CD4-positive, alpha-beta T cell (primary cell): ENCODE measurements around the gene SUFU. TPM values are rescaled to one million over a fixed set of nuclear protein-coding genes. Genes with fewer than 3 reads are reported as not detected.

Experiments
- ATAC-seq: fragments of 200-7000 bp; cut with Tn5 transposase; one replicate; pipeline ENCODE4 v1.10.0; 2022; ENCODE audit warnings: mild to moderate bottlenecking; ENCODE audit not compliant: poor library complexity
- CTCF ChIA-PET: fragments of 350-600 bp; sonication (Branson Sonifier 250); formaldehyde crosslinking; loops from one replicate; lab custom pipeline; 2021; ENCODE audit warnings: antibody characterized with exemption, inconsistent platforms; lab: Charles Lee
- POLR2A ChIA-PET: fragments of 350-600 bp; sonication (Branson Sonifier 250); formaldehyde crosslinking; loops from one replicate; lab custom pipeline; 2021; ENCODE audit warnings: antibody characterized with exemption, inconsistent platforms; lab: Charles Lee
- DNase-seq, 14 experiments: peaks; one replicate each; pipeline ENCODE4 v3.0.0-alpha.2; 2013 to 2020; ENCODE audit warnings: mixed read lengths in 2 of 14
- H3K27ac ChIP-seq, 2 donors: one replicate each; pipeline versions ENCODE4 v1.5.1 to v1.7.0; 2013; ENCODE audit warnings: low read length in 2 of 2, low read depth in 1 of 2, mild to moderate bottlenecking in 1 of 2
- H3K27me3 ChIP-seq, 2 experiments: 1 replicate in 1 of 2; 2 replicates in 1 of 2; pipeline versions ENCODE4 v1.6.1 to v1.7.0; 2013; ENCODE audit warnings: low read length in 2 of 2, control low read depth in 1 of 2, mild to moderate bottlenecking in 1 of 2, moderate library complexity in 1 of 2; ENCODE audit not compliant: insufficient read depth in 2 of 2, control insufficient read depth in 1 of 2
- H3K36me3 ChIP-seq: one replicate; pipeline ENCODE4 v1.6.1; 2013; ENCODE audit warnings: low read length, control low read depth; ENCODE audit not compliant: insufficient read depth
- H3K4me1 ChIP-seq: one replicate; pipeline ENCODE4 v1.6.1; 2013; ENCODE audit warnings: low read length, control low read depth; ENCODE audit not compliant: insufficient read depth
- H3K4me3 ChIP-seq: one replicate; pipeline ENCODE4 v1.5.1; 2013; ENCODE audit warnings: mild to moderate bottlenecking, low read length, moderate library complexity
- H3K9me3 ChIP-seq, 2 experiments: 1 replicate in 1 of 2; 2 replicates in 1 of 2; pipeline versions ENCODE4 v1.6.1 to v1.7.0; 2013; ENCODE audit warnings: low read length in 2 of 2, mild to moderate bottlenecking in 2 of 2, control low read depth in 1 of 2, moderate library complexity in 1 of 2; ENCODE audit not compliant: control insufficient read depth in 1 of 2, insufficient read depth in 1 of 2
- H3K27ac Mint-ChIP-seq: one replicate; pipeline ENCODE4 v1.8.0; 2020; ENCODE audit warnings: mixed read lengths
- H3K27me3 Mint-ChIP-seq: one replicate; pipeline ENCODE4 v1.8.0; 2021; ENCODE audit warnings: mixed read lengths
- H3K36me3 Mint-ChIP-seq: one replicate; pipeline ENCODE4 v1.8.0; 2021; ENCODE audit warnings: low read depth, mixed read lengths
- H3K4me1 Mint-ChIP-seq: one replicate; pipeline ENCODE4 v1.8.0; 2021; ENCODE audit warnings: low read depth, mixed read lengths
- H3K4me3 Mint-ChIP-seq: one replicate; pipeline ENCODE4 v1.8.0; 2020; ENCODE audit warnings: mild to moderate bottlenecking, mixed read lengths
- H3K9me3 Mint-ChIP-seq: one replicate; pipeline ENCODE4 v1.8.0; 2020; ENCODE audit warnings: mixed read lengths
- intact Hi-C, 2 experiments: fragments of 100-400 bp; cut with DNase I in 1 of 2; cut with micrococcal nuclease in 1 of 2; formaldehyde crosslinking; loops; one replicate each; pipeline versions ENCODE4 v1.15.1 to v1.9.0; 2023 to 2025; cut with DNase I, micrococcal nuclease
- total RNA-seq, 174 experiments: library from RNA in 2 of 174; stranded (reverse) in 2 of 174; gene quantifications; one replicate each; pipeline ENCODE4 v1.2.3 and lab custom pipeline; 2021 to 2026
- TF ChIP-seq, protein P1 (sequence below): fragments of 200-600 bp; IDR thresholded peaks from one replicate; pipeline ENCODE4 v1.8.0; 2022; ENCODE audit warnings: antibody characterized with exemption, mild to moderate bottlenecking

Gene SUFU
- total RNA-seq, 2 experiments from 2014 or later, result 6.7 to 7.3 TPM

DNA sequence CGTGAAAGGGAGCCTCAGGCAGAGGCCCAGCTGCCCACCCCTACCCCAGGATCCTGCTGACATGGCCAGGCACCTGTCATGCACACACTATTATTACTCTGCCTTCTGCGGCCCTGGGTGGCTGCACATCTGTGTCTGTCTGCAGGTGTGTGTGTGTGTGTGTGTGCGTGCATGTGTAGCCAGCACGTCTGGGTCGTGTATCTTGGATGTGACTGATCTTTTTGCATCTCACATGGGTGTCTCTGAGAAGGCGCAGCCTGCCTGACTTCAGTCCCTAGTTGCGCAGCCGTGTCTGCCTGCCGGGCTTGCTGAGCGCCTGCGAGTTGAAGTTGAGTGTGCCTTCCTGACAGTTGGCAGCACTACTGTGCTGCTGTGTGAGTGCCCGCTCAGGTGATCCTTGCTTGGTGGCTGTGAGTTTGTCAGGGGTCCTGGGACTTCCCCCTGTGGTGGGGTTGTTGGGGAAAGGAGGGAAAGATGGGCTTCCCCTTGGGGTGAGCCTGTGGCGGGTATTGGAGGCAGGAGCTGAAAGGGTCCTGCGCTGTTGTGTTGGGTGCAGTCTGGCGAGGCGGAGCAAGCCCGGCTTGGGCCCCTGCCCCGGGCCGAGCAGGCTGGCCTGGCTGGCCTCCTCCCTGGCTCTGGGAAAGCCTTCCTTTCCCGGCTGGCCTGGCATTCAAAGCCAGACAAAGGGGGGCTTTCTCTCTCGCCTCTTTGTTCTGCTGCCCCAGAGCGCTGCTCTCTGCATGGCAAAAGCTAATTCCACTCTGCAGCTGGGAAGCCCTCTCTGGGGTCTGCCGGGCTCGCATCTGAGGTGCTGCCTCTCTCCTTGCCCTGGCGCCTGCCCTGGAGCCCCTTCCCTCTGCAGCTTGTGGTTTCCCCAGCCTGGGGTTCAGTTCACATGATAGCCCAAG is 145.4 kb downstream of the SUFU start:
- TF ChIP-seq, protein P1, sequence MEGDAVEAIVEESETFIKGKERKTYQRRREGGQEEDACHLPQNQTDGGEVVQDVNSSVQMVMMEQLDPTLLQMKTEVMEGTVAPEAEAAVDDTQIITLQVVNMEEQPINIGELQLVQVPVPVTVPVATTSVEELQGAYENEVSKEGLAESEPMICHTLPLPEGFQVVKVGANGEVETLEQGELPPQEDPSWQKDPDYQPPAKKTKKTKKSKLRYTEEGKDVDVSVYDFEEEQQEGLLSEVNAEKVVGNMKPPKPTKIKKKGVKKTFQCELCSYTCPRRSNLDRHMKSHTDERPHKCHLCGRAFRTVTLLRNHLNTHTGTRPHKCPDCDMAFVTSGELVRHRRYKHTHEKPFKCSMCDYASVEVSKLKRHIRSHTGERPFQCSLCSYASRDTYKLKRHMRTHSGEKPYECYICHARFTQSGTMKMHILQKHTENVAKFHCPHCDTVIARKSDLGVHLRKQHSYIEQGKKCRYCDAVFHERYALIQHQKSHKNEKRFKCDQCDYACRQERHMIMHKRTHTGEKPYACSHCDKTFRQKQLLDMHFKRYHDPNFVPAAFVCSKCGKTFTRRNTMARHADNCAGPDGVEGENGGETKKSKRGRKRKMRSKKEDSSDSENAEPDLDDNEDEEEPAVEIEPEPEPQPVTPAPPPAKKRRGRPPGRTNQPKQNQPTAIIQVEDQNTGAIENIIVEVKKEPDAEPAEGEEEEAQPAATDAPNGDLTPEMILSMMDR, result no peak
- Histone ChIP-seq H3K9me3 (no peaks in the 10 kb centered on the region), H3K4me3 (peak overlapping the region; percentile 34), H3K27me3 (no peaks in the 10 kb centered on the region), H3K27ac (peak overlapping the region; percentile 54 to 93), H3K4me1 (peaks cover 86% of the 10 kb centered on the region), H3K36me3 (peaks cover 20% of the 10 kb centered on the region)
- CTCF ChIA-PET, result interaction anchor here (0.7 to 1.3 kb wide), 2 partner anchors 20 to 65 kb away, joined by 3 read pairs; partner anchors contain the start of gene SFXN2
- Mint-ChIP-seq H3K9me3 (no peaks in the 10 kb centered on the region), H3K4me3 (peak overlapping the region; percentile 97), H3K4me1 (peaks cover 87% of the 10 kb centered on the region), H3K27ac (peak overlapping the region; percentile 97), H3K27me3 (no peaks in the 10 kb centered on the region), H3K36me3 (peaks cover 56% of the 10 kb centered on the region)
- POLR2A ChIA-PET, result interaction anchor here (0.9 to 7.0 kb wide), 5 partner anchors 11 to 95 kb away, joined by 3 to 121 read pairs (median 4); partner anchors contain the start of genes SFXN2 and WBP1L
- ATAC-seq (peak; percentile 5), DNase-seq (peak in 10 of 14 experiments; percentile 27 to 69 (median 51))
- intact Hi-C loops, result loop anchor here in 1 of 2 experiments (10.0 kb wide), 1 partner anchor 254 kb away; the partner anchor contains the start of gene NFKB2

DNA sequence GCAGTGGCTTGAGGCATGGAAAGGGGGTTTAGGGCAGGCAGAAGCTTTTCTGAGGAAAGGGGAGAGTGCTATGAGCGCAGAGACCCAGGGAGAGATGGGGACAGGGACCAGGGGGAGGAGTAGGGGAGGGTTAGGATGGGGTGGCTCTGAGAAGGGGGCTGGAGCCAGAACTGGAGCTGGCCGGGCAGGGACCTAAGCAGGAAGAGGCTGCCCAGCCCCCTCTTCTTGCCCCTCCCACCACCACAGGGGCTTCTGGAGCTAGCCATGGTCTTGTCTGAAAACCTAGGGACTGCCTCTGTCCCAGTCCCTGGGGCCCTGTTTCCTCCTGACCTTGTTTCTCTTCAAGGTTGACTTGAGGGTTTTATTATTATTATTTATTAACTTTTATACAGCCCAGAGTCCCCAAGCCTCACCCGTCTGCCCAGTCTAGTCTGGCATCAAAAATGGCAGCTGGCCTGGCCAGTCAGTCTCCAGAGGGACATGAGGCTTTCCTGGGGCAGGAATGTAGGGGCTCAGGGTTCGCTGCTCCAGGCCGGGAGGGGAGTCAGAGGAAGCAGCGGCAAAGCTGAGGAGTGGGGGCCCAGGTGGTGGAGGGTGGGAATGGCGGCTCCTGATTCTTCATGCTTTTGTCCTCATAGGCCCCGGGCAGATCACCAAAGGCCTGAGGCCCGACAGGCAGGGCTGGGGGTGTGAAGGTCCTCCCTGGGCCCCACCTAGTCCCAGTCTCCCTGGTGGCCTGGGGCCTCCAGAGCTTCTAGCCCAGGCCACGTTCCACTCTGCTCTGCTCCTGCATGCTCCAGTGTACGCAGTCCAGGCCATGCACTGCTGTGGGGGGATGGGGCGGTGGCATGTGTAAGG is 146.3 kb downstream of the SUFU start:
- H3K4me1 ChIP-seq, result peaks cover 80% of the 10 kb centered on the region
- DNase-seq, result peak in 1 of 14 experiments; percentile 2
- H3K9me3 Mint-ChIP-seq, result no peaks in the 10 kb centered on the region

More for the DNA sequence above, 146.3 kb downstream of the SUFU start:
- Histone ChIP-seq H3K9me3 (no peaks in the 10 kb centered on the region), H3K36me3 (peaks cover 27% of the 10 kb centered on the region), H3K4me3 (peak overlapping the region; percentile 34), H3K27ac (peak overlapping the region in 1 of 2 donors; percentile 93), H3K27me3 (no peaks in the 10 kb centered on the region)
- no peaks in the 10 kb centered on the region for H3K27me3 Mint-ChIP-seq
- peaks cover 59% of the 10 kb centered on the region for H3K36me3 Mint-ChIP-seq
- POLR2A ChIA-PET, result interaction anchor here (0.9 to 7.0 kb wide), 4 partner anchors 10 to 94 kb away, joined by 4 to 121 read pairs (median 5); partner anchors contain the start of genes SFXN2 and WBP1L
- CTCF ChIA-PET, result interaction anchor here (0.7 to 1.3 kb wide), 2 partner anchors 19 to 65 kb away, joined by 3 read pairs; partner anchors contain the start of gene SFXN2
- H3K27ac Mint-ChIP-seq, result peak overlapping the region; percentile 97
- H3K4me3 Mint-ChIP-seq, result peak overlapping the region; percentile 52
- intact Hi-C loops, result loop anchor here in 1 of 2 experiments (10.0 kb wide), 1 partner anchor 255 kb away; the partner anchor contains the start of gene NFKB2
- TF ChIP-seq, protein P1, result no peak
- ATAC-seq, result no peak
- H3K4me1 Mint-ChIP-seq, result peaks cover 84% of the 10 kb centered on the region
